Body of pancreas (tissue), 4 donors: ENCODE data around the gene POFUT1. TPM values are rescaled to one million over a fixed set of nuclear protein-coding genes. Genes with fewer than 3 reads are reported as not detected.
"Not testable (repeated sequence)": the region's sequence is repeated elsewhere in the genome, so short reads cannot be mapped to it uniquely, and the experiment has no call there.

Experiments used
- ATAC-seq: fragments of 150-250 bp; one replicate; pipeline ENCODE4 v1.9.1; 2016
- DNase-seq, 4 donors: peaks; one replicate each; pipeline ENCODE4 v3.0.0-alpha.2; 2019
- H3K27ac ChIP-seq, 4 donors: fragments of 200-600 bp; sonication (generic); 1 replicate in 3 of 4; 2 replicates in 1 of 4; pipeline versions ENCODE4 v1.5.1 to v1.6.1; 2016 to 2019; ENCODE audit warnings: mild to moderate bottlenecking in 1 of 4, mixed read lengths in 1 of 4, moderate library complexity in 1 of 4
- H3K27me3 ChIP-seq, 2 donors: fragments of 200-600 bp; sonication (generic); one replicate each; pipeline ENCODE4 v1.6.0; 2016; ENCODE audit warnings: mild to moderate bottlenecking in 1 of 2
- H3K36me3 ChIP-seq, 2 donors: fragments of 200-600 bp; sonication (generic); replicated peaks in 1 of 2; 2 replicates each; pipeline ENCODE4 v1.5.1; 2016; ENCODE audit warnings: low read depth in 2 of 2; ENCODE audit not compliant: insufficient read depth in 1 of 2
- H3K4me1 ChIP-seq: fragments of 200-600 bp; sonication (generic); one replicate; pipeline ENCODE4 v1.6.0; 2016
- H3K4me3 ChIP-seq, 2 donors: fragments of 200-600 bp; sonication (generic); 1 replicate in 1 of 2; 2 replicates in 1 of 2; pipeline ENCODE4 v1.5.1; 2016 to 2019
- H3K9me3 ChIP-seq, 3 donors: fragments of 200-600 bp; sonication (generic); 1 replicate in 2 of 3; 2 replicates in 1 of 3; pipeline ENCODE4 v1.5.1; 2016
- CTCF ChIP-seq, 7 experiments: fragments of 450-650 bp in 4 of 7; fragments of 200-600 bp in 3 of 7; sonication (generic) in 3 of 7; IDR thresholded peaks; one replicate each; pipeline ENCODE4 v1.5.1; 2016 to 2019; ENCODE audit warnings: antibody characterized with exemption in 7 of 7
- POLR2A ChIP-seq, 3 donors: fragments of 450-650 bp; IDR thresholded peaks; one replicate each; pipeline ENCODE4 v1.6.1; 2016; ENCODE audit warnings: antibody characterized with exemption in 3 of 3, mild to moderate bottlenecking in 2 of 3
- WGBS, 2 donors: methylation state at CpG; one replicate each; pipeline ENCODE4 v1.1.5; 2017; 5-methylcytosine and 5-hydroxymethylcytosine counted together
- intact Hi-C: fragments of 100-400 bp; cut with DNase I; formaldehyde crosslinking; loops from one replicate; pipeline ENCODE4 v1.15.1; 2023
- total RNA-seq, 2 donors: library from RNA; depleted of rRNA; stranded (reverse); fragments of >200 nt; gene quantifications; one replicate each; pipeline ENCODE4 v1.1.0, GENCODE V29; 2016

POFUT1 gene
- total RNA-seq, 2 donors from 2014 or later = 12.2 to 23.6 TPM

GRCh38 chr20:32241807-32242206 lies 34.1 kb downstream of the POFUT1 start:
- intact Hi-C loops = no loop called here

GRCh38 chr20:32244150-32244823 lies 36.6 kb downstream of the POFUT1 start:
- DNase-seq (no peak), ATAC-seq (no peak)
- Histone ChIP-seq H3K4me3 (no peak overlapping the region), H3K27ac (no peak overlapping the region), H3K36me3 (no peaks in the 10 kb centered on the region), H3K27me3 (no peaks in the 10 kb centered on the region), H3K4me1 (peaks cover 10% of the 10 kb centered on the region), H3K9me3 (no peaks in the 10 kb centered on the region)
- WGBS, 2 donors = 91 to 93% methylated on average over 6 of the region's 6 CpGs
- TF ChIP-seq CTCF (IDR thresholded peaks at IDR 0.05) = no peak
- no peak for TF ChIP-seq POLR2A (IDR thresholded peaks at IDR 0.05)
- intact Hi-C loops = no loop called here

More at GRCh38 chr20:32241807-32242206, 34.1 kb downstream of the POFUT1 start:
- TF ChIP-seq CTCF (IDR thresholded peaks at IDR 0.05) = no peak
- 90 to 97% methylated on average over 4 of the region's 4 CpGs for WGBS, 2 donors
- no peaks in the 10 kb centered on the region for H3K27me3 ChIP-seq
- no peak overlapping the region for H3K27ac ChIP-seq
- no peaks in the 10 kb centered on the region for H3K9me3 ChIP-seq
- H3K4me1 ChIP-seq = peaks cover 10% of the 10 kb centered on the region
- H3K4me3 ChIP-seq = no peak overlapping the region
- H3K36me3 ChIP-seq = peaks cover 0 to 2% of the 10 kb centered on the region in 2 donors
- ATAC-seq (no peak), DNase-seq (no peak)

- H3K9me3 ChIP-seq = no peaks in the 10 kb centered on the region
- 82 to 87% methylated on average over 4 of the region's 4 CpGs for WGBS, 2 donors
- intact Hi-C loops = no loop called here
Measured at GRCh38 chr20:32244959-32245358, 37.3 kb downstream of the POFUT1 start.

GRCh38 chr20:32246208-32246607 lies 38.5 kb downstream of the POFUT1 start:
- intact Hi-C loops, DNase-seq, ATAC-seq, H3K4me3 ChIP-seq, H3K9me3 ChIP-seq, H3K27ac ChIP-seq, H3K27me3 ChIP-seq, H3K4me1 ChIP-seq, H3K36me3 ChIP-seq: not testable (repeated sequence)
- 91 to 93% methylated on average over 5 of the region's 5 CpGs for WGBS, 2 donors

More at GRCh38 chr20:32244959-32245358, 37.3 kb downstream of the POFUT1 start:
- no peak overlapping the region for H3K4me3 ChIP-seq
- ATAC-seq (no peak), DNase-seq (no peak)
- H3K4me1 ChIP-seq = peaks cover 6% of the 10 kb centered on the region
- no peaks in the 10 kb centered on the region for H3K27me3 ChIP-seq
- H3K36me3 ChIP-seq = no peaks in the 10 kb centered on the region
- TF ChIP-seq CTCF (IDR thresholded peaks at IDR 0.05) (no peak), POLR2A (IDR thresholded peaks at IDR 0.05) (no peak)
- H3K27ac ChIP-seq = no peak overlapping the region

GRCh38 chr20:32248043-32248442 lies 40.4 kb downstream of the POFUT1 start:
- H3K4me3 ChIP-seq = no peak overlapping the region
- no peaks in the 10 kb centered on the region for H3K9me3 ChIP-seq
- ATAC-seq = no peak
- 78 to 87% methylated on average over 3 to 5 of the region's 5 CpGs for WGBS, 2 donors
- intact Hi-C loops = no loop called here
- DNase-seq = no peak
- H3K4me1 ChIP-seq = no peaks in the 10 kb centered on the region
- H3K27me3 ChIP-seq = no peaks in the 10 kb centered on the region
- TF ChIP-seq CTCF (IDR thresholded peaks at IDR 0.05) (no peak), POLR2A (IDR thresholded peaks at IDR 0.05) (no peak)
- H3K36me3 ChIP-seq = no peaks in the 10 kb centered on the region
- H3K27ac ChIP-seq = no peak overlapping the region
